Neural cell (in vitro differentiated cells): Measurements from ENCODE around the gene SGCE. TPM values are rescaled to one million over a fixed set of nuclear protein-coding genes. Genes with fewer than 3 reads are reported as not detected.

Experiments used
- H2AFZ ChIP-seq: fragments of 200-600, 300-800 bp; sonication (generic), shearing (Covaris generic); 2 replicates; pipeline ENCODE4 v1.6.0; 2014; ENCODE audit warnings: low read depth, mild to moderate bottlenecking, antibody characterized with exemption, low read length, moderate library complexity
- H3F3A ChIP-seq: fragments of 200-600 bp; shearing (Covaris generic); 2 replicates; pipeline ENCODE4 v1.6.1; 2016; ENCODE audit warnings: mild to moderate bottlenecking, moderate library complexity, mixed read lengths, antibody characterized with exemption, low read length; ENCODE audit not compliant: insufficient read depth, poor library complexity, severe bottlenecking
- H3K27ac ChIP-seq: fragments of 200-600, 300-800 bp; sonication (generic), shearing (Covaris generic); 2 replicates; pipeline ENCODE4 v1.5.1; 2014; ENCODE audit warnings: mild to moderate bottlenecking, low read length, moderate library complexity
- H3K27me3 ChIP-seq: fragments of 300-800, 200-600 bp; sonication (generic), shearing (Covaris generic); 2 replicates; pipeline ENCODE4 v1.6.0; 2014; ENCODE audit warnings: mild to moderate bottlenecking, low read depth, low read length, moderate library complexity; ENCODE audit not compliant: insufficient read depth
- H3K36me3 ChIP-seq: fragments of 300-800, 200-600 bp; sonication (generic), shearing (Covaris generic); 2 replicates; pipeline ENCODE4 v1.5.1; 2014; ENCODE audit warnings: mild to moderate bottlenecking, antibody characterized with exemption, low read length, moderate library complexity; ENCODE audit not compliant: insufficient read depth
- H3K4me2 ChIP-seq: fragments of 300-800, 200-600 bp; sonication (generic), shearing (Covaris generic); 2 replicates; pipeline ENCODE4 v1.6.0; 2014; ENCODE audit warnings: mild to moderate bottlenecking, low read length
- H3K4me3 ChIP-seq: fragments of 300-800, 200-600 bp; sonication (generic), shearing (Covaris generic); 2 replicates; pipeline ENCODE4 v1.5.1; 2014; ENCODE audit warnings: mild to moderate bottlenecking, low read length, moderate library complexity
- H3K79me2 ChIP-seq: fragments of 200-600 bp; shearing (Covaris generic); replicated peaks from 2 replicates; pipeline ENCODE4 v1.6.0; 2014; ENCODE audit warnings: mild to moderate bottlenecking, low read length, moderate library complexity; ENCODE audit not compliant: insufficient read depth
- H3K9ac ChIP-seq: fragments of 300-800, 200-600 bp; sonication (generic), shearing (Covaris generic); 2 replicates; pipeline ENCODE4 v1.6.1; 2016; ENCODE audit warnings: mild to moderate bottlenecking, low read length, mixed read lengths
- H3K9me2 ChIP-seq: fragments of 200-600 bp; shearing (Covaris generic); 2 replicates; pipeline ENCODE4 v1.6.1; 2016; ENCODE audit warnings: mild to moderate bottlenecking, low read length, mixed read lengths; ENCODE audit not compliant: insufficient read depth
- H3K9me3 ChIP-seq: fragments of 200-600, 300-800 bp; sonication (generic), shearing (Covaris generic); 2 replicates; pipeline ENCODE4 v1.6.1; 2016; ENCODE audit warnings: mild to moderate bottlenecking, mixed run types, low read length, moderate library complexity, mixed read lengths
- H4K20me1 ChIP-seq: fragments of 200-600 bp; shearing (Covaris generic); 2 replicates; pipeline ENCODE4 v1.6.1; 2016; ENCODE audit warnings: mild to moderate bottlenecking, mixed run types; ENCODE audit not compliant: insufficient read depth
- CTCF ChIP-seq: fragments of 450-650 bp; IDR thresholded peaks from 2 replicates; pipeline ENCODE4 v1.5.1; 2014; ENCODE audit warnings: antibody characterized with exemption, mild to moderate bottlenecking, moderate library complexity; ENCODE audit not compliant: poor library complexity, severe bottlenecking
- EP300 ChIP-seq: fragments of 450-650 bp; conservative IDR thresholded peaks from 2 replicates; pipeline ENCODE4 v1.6.1; 2014; ENCODE audit warnings: antibody characterized with exemption, mild to moderate bottlenecking, moderate library complexity; ENCODE audit not compliant: poor library complexity, severe bottlenecking
- EZH2 ChIP-seq: fragments of 200-600, 300-800 bp; shearing (Covaris generic), sonication (generic); IDR thresholded peaks from 2 replicates; pipeline ENCODE4 v1.6.1; 2014; ENCODE audit warnings: antibody characterized with exemption, low read length, borderline replicate concordance, mild to moderate bottlenecking; ENCODE audit not compliant: insufficient read depth, poor library complexity, severe bottlenecking
- MXI1 ChIP-seq: fragments of 450-650 bp; conservative IDR thresholded peaks from 2 replicates; pipeline ENCODE4 v1.6.1; 2014; ENCODE audit warnings: antibody characterized with exemption, mild to moderate bottlenecking; ENCODE audit not compliant: poor library complexity, severe bottlenecking
- POLR2AphosphoS5 ChIP-seq: IDR thresholded peaks from 2 replicates; pipeline ENCODE4 v1.6.1; 2012
- RAD21 ChIP-seq: fragments of 450-650 bp; conservative IDR thresholded peaks from 2 replicates; pipeline ENCODE4 v1.6.1; 2014; ENCODE audit warnings: antibody characterized with exemption, mild to moderate bottlenecking, moderate library complexity
- SMC3 ChIP-seq: fragments of 450-650 bp; conservative IDR thresholded peaks from 2 replicates; pipeline ENCODE4 v1.6.1; 2014; ENCODE audit warnings: antibody characterized with exemption, mild to moderate bottlenecking, moderate library complexity; ENCODE audit not compliant: poor library complexity
- TAF1 ChIP-seq: IDR thresholded peaks from 2 replicates; pipeline ENCODE4 v1.6.1; 2012; ENCODE audit warnings: low read depth
- polyA plus RNA-seq: library from polyadenylated mRNA; depleted of rRNA; stranded (reverse); fragments of >200 nt; gene quantifications from 2 replicates; pipeline ENCODE4 v1.2.3, GENCODE V29; 2014
- TF ChIP-seq, protein P1 (sequence below): IDR thresholded peaks from 2 replicates; pipeline ENCODE4 v1.6.1; 2012; ENCODE audit warnings: borderline replicate concordance

The SGCE gene
- polyA plus RNA-seq, 1 donor from 2014 or later = 94.6 TPM

- H3K4me2 ChIP-seq = no peak overlapping the region
- no peak overlapping the region for H3K9ac ChIP-seq
- H2AFZ ChIP-seq = no peak overlapping the region
- no peaks in the 10 kb centered on the region for H3K9me3 ChIP-seq
- no peaks in the 10 kb centered on the region for H3F3A ChIP-seq
- H3K4me3 ChIP-seq = no peak overlapping the region
- peaks cover 21% of the 10 kb centered on the region for H3K79me2 ChIP-seq
- H3K9me2 ChIP-seq = no peaks in the 10 kb centered on the region
- no peak overlapping the region for H3K27ac ChIP-seq
- H3K36me3 ChIP-seq = no peaks in the 10 kb centered on the region
- H4K20me1 ChIP-seq = no peaks in the 10 kb centered on the region
- H3K27me3 ChIP-seq = no peaks in the 10 kb centered on the region
- no peak for TF ChIP-seq TAF1
- no peak for TF ChIP-seq SMC3
- no peak for TF ChIP-seq RAD21
- TF ChIP-seq, protein P1, sequence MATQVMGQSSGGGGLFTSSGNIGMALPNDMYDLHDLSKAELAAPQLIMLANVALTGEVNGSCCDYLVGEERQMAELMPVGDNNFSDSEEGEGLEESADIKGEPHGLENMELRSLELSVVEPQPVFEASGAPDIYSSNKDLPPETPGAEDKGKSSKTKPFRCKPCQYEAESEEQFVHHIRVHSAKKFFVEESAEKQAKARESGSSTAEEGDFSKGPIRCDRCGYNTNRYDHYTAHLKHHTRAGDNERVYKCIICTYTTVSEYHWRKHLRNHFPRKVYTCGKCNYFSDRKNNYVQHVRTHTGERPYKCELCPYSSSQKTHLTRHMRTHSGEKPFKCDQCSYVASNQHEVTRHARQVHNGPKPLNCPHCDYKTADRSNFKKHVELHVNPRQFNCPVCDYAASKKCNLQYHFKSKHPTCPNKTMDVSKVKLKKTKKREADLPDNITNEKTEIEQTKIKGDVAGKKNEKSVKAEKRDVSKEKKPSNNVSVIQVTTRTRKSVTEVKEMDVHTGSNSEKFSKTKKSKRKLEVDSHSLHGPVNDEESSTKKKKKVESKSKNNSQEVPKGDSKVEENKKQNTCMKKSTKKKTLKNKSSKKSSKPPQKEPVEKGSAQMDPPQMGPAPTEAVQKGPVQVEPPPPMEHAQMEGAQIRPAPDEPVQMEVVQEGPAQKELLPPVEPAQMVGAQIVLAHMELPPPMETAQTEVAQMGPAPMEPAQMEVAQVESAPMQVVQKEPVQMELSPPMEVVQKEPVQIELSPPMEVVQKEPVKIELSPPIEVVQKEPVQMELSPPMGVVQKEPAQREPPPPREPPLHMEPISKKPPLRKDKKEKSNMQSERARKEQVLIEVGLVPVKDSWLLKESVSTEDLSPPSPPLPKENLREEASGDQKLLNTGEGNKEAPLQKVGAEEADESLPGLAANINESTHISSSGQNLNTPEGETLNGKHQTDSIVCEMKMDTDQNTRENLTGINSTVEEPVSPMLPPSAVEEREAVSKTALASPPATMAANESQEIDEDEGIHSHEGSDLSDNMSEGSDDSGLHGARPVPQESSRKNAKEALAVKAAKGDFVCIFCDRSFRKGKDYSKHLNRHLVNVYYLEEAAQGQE = no peak
- no peak for TF ChIP-seq MXI1
- no peak for TF ChIP-seq POLR2AphosphoS5
- no peak for TF ChIP-seq CTCF
- no peak for TF ChIP-seq EP300
- no peak for TF ChIP-seq EZH2
Measured at GRCh38 chr7:94639384-94639783, 16.5 kb downstream of the SGCE start.

- no peaks in the 10 kb centered on the region for H3K9me2 ChIP-seq
- no peak overlapping the region for H3K4me2 ChIP-seq
- no peak overlapping the region for H2AFZ ChIP-seq
- H4K20me1 ChIP-seq = no peaks in the 10 kb centered on the region
- H3K4me3 ChIP-seq = no peak overlapping the region
- no peaks in the 10 kb centered on the region for H3K27me3 ChIP-seq
- no peak overlapping the region for H3K9ac ChIP-seq
- peaks cover 2% of the 10 kb centered on the region for H3F3A ChIP-seq
- TF ChIP-seq, protein P1 = no peak
- no peak for TF ChIP-seq EZH2
- TF ChIP-seq EP300 = no peak
- TF ChIP-seq POLR2AphosphoS5 = no peak
- no peak for TF ChIP-seq RAD21
- no peak for TF ChIP-seq MXI1
- TF ChIP-seq SMC3 = no peak
- TF ChIP-seq CTCF = no peak
- TF ChIP-seq TAF1 = no peak
- H3K27ac ChIP-seq = no peak overlapping the region
- peaks cover 10% of the 10 kb centered on the region for H3K79me2 ChIP-seq
- no peaks in the 10 kb centered on the region for H3K9me3 ChIP-seq
- H3K36me3 ChIP-seq = no peaks in the 10 kb centered on the region
Measured at GRCh38 chr7:94635687-94636086, 20.2 kb downstream of the SGCE start.
